H1 (cell line): ENCODE data around the gene BICRAL. TPM values are rescaled to one million over a fixed set of nuclear protein-coding genes. Genes with fewer than 3 reads are reported as not detected.

ENCODE experiments used
- CTCF ChIA-PET: fragments of 300-600 bp; sonication (Branson Sonifier 250); formaldehyde crosslinking; loops from one replicate; lab custom pipeline; 2021; ENCODE audit not compliant: partially characterized antibody; lab: Charles Lee
- POLR2A ChIA-PET: fragments of 300-600 bp; sonication (Branson Sonifier 250); formaldehyde crosslinking; loops from one replicate; lab custom pipeline; 2021; ENCODE audit warnings: inconsistent platforms; ENCODE audit not compliant: partially characterized antibody; lab: Charles Lee
- DNase-seq, 2 experiments: peaks; one replicate each; pipeline versions ENCODE4 v3.0.0 to v3.0.0-alpha.2; 2010 to 2022; ENCODE audit warnings: low spot score in 2 of 2, low read depth in 1 of 2, mixed read lengths in 1 of 2
- FAIRE-seq: peaks from 2 replicates; lab custom pipeline; 2011; peaks lifted over from hg19 to GRCh38; lab: Jason Lieb, UNC
- H2AFZ ChIP-seq: 2 replicates; pipeline ENCODE4 v1.8.1; 2012; ENCODE audit warnings: low read length, inconsistent platforms
- H2AK5ac ChIP-seq: 2 replicates; pipeline ENCODE4 v1.6.1; 2013; ENCODE audit warnings: low read depth, low read length
- H2BK120ac ChIP-seq: replicated peaks from 2 replicates; pipeline ENCODE3; 2013; ENCODE audit warnings: low read depth, low read length, inconsistent platforms
- H2BK12ac ChIP-seq: 2 replicates; pipeline ENCODE4 v1.6.1; 2013; ENCODE audit warnings: low read depth, low read length
- H2BK15ac ChIP-seq: 2 replicates; pipeline ENCODE4 v1.6.1; 2013; ENCODE audit warnings: low read length
- H2BK20ac ChIP-seq: 2 replicates; pipeline ENCODE4 v1.6.1; 2013; ENCODE audit warnings: low read length
- H2BK5ac ChIP-seq: 2 replicates; pipeline ENCODE4 v1.6.1; 2013; ENCODE audit warnings: low read depth, low read length
- H3K14ac ChIP-seq: 2 replicates; pipeline ENCODE4 v1.6.1; 2013; ENCODE audit warnings: inconsistent platforms; ENCODE audit not compliant: insufficient read length
- H3K18ac ChIP-seq: 2 replicates; pipeline ENCODE4 v1.6.1; 2013; ENCODE audit warnings: low read length; ENCODE audit errors: extremely low read depth
- H3K23ac ChIP-seq: 2 replicates; pipeline ENCODE4 v1.6.1; 2013; ENCODE audit warnings: inconsistent platforms; ENCODE audit not compliant: insufficient read length
- H3K23me2 ChIP-seq: 2 replicates; pipeline ENCODE4 v1.6.1; 2013; ENCODE audit warnings: low read depth, low read length
- H3K27ac ChIP-seq: 2 replicates; pipeline ENCODE4 v1.6.1; 2011; ENCODE audit warnings: low read depth, low read length, inconsistent platforms
- H3K27me3 ChIP-seq, 4 experiments: replicated peaks in 1 of 4; 1 replicate in 1 of 4; 2 replicates in 3 of 4; pipeline versions ENCODE4 v1.6.1 to v1.8.1; 2011 to 2013; ENCODE audit warnings: low read length in 3 of 4, mild to moderate bottlenecking in 3 of 4, inconsistent platforms in 2 of 4, mixed read lengths in 2 of 4, moderate library complexity in 1 of 4; ENCODE audit not compliant: control insufficient read depth in 3 of 4, insufficient read depth in 3 of 4; ENCODE audit errors: extremely low read depth in 1 of 4
- H3K36me3 ChIP-seq, 4 experiments: 2 replicates each; pipeline versions ENCODE4 v1.6.1 to v1.8.1; 2011 to 2013; ENCODE audit warnings: mild to moderate bottlenecking in 4 of 4, low read length in 3 of 4, moderate library complexity in 2 of 4, control low read depth in 1 of 4, inconsistent platforms in 1 of 4; ENCODE audit not compliant: insufficient read depth in 4 of 4, control insufficient read depth in 2 of 4
- H3K4ac ChIP-seq: replicated peaks from 2 replicates; pipeline ENCODE3; 2013; ENCODE audit warnings: low read length, low read depth, mixed read lengths, inconsistent platforms; ENCODE audit not compliant: insufficient read length
- H3K4me1 ChIP-seq, 4 experiments: replicated peaks in 1 of 4; 1 replicate in 1 of 4; 2 replicates in 3 of 4; pipeline versions ENCODE4 v1.6.1 to v1.8.1; 2011 to 2013; ENCODE audit warnings: low read length in 3 of 4, inconsistent platforms in 2 of 4, mixed read lengths in 1 of 4; ENCODE audit not compliant: insufficient read depth in 4 of 4, control insufficient read depth in 3 of 4
- H3K4me2 ChIP-seq, 2 experiments: 2 replicates each; pipeline versions ENCODE4 v1.6.1 to v1.8.1; 2011 to 2013; ENCODE audit warnings: low read depth in 2 of 2, low read length in 2 of 2, control low read depth in 1 of 2, inconsistent platforms in 1 of 2, mild to moderate bottlenecking in 1 of 2; ENCODE audit not compliant: insufficient read depth in 1 of 2
- H3K4me3 ChIP-seq, 4 experiments: fragments of 200-600, 300-600 bp in 1 of 4; sonication (generic), shearing (Covaris generic), sonication (Bioruptor Twin) in 1 of 4; 2 replicates each; pipeline versions ENCODE4 v1.5.1 to v1.8.1; 2011 to 2016; ENCODE audit warnings: low read length in 4 of 4, low read depth in 3 of 4, control low read depth in 2 of 4, inconsistent platforms in 2 of 4, mild to moderate bottlenecking in 2 of 4, mixed read lengths in 1 of 4, moderate library complexity in 1 of 4; ENCODE audit not compliant: insufficient read depth in 2 of 4; ENCODE audit errors: extremely low read depth in 1 of 4
- H3K56ac ChIP-seq: replicated peaks from 2 replicates; pipeline ENCODE3; 2013; ENCODE audit warnings: low read depth, mild to moderate bottlenecking, mixed read lengths, low read length, inconsistent platforms; ENCODE audit not compliant: insufficient read length
- H3K79me1 ChIP-seq: 2 replicates; pipeline ENCODE4 v1.6.1; 2013; ENCODE audit warnings: low read depth, low read length, control low read depth
- H3K79me2 ChIP-seq, 2 experiments: 2 replicates each; pipeline versions ENCODE4 v1.6.1 to v1.8.1; 2012 to 2013; ENCODE audit warnings: low read length in 2 of 2, mild to moderate bottlenecking in 2 of 2, inconsistent platforms in 1 of 2; ENCODE audit not compliant: insufficient read depth in 2 of 2, control insufficient read depth in 1 of 2
- H3K9ac ChIP-seq, 4 experiments: replicated peaks in 1 of 4; 1 replicate in 1 of 4; 2 replicates in 3 of 4; pipeline versions ENCODE4 v1.6.1 to v1.8.1; 2011 to 2013; ENCODE audit warnings: low read depth in 3 of 4, low read length in 3 of 4, control low read depth in 2 of 4, mild to moderate bottlenecking in 2 of 4, moderate library complexity in 2 of 4, inconsistent platforms in 1 of 4; ENCODE audit errors: extremely low read depth in 1 of 4
- H3K9me3 ChIP-seq, 2 experiments: 2 replicates each; pipeline versions ENCODE4 v1.6.1 to v1.8.1; 2012 to 2013; ENCODE audit warnings: mild to moderate bottlenecking in 2 of 2, moderate library complexity in 2 of 2, control low read depth in 1 of 2, inconsistent platforms in 1 of 2, low read depth in 1 of 2, low read length in 1 of 2, mixed read lengths in 1 of 2; ENCODE audit not compliant: insufficient read depth in 2 of 2
- H4K20me1 ChIP-seq, 2 experiments: replicated peaks in 1 of 2; 2 replicates each; pipeline versions ENCODE3 to v1.8.1; 2011 to 2013; ENCODE audit warnings: inconsistent platforms in 2 of 2, low read length in 2 of 2, mild to moderate bottlenecking in 1 of 2; ENCODE audit not compliant: insufficient read depth in 2 of 2, control insufficient read depth in 1 of 2
- H4K5ac ChIP-seq: 2 replicates; pipeline ENCODE4 v1.6.1; 2013; ENCODE audit warnings: low read length, low read depth, mixed read lengths, inconsistent platforms; ENCODE audit not compliant: insufficient read length
- H4K8ac ChIP-seq: 2 replicates; pipeline ENCODE4 v1.8.0; 2013; ENCODE audit warnings: mild to moderate bottlenecking, moderate library complexity, low read length, inconsistent platforms; ENCODE audit not compliant: insufficient read depth; ENCODE audit errors: extremely low read depth
- H4K91ac ChIP-seq: replicated peaks from 2 replicates; pipeline ENCODE3; 2013; ENCODE audit warnings: low read length, mixed read lengths, inconsistent platforms; ENCODE audit not compliant: insufficient read length
- BACH1 ChIP-seq: IDR thresholded peaks from 2 replicates; pipeline ENCODE4 v1.6.1; 2012; ENCODE audit warnings: low read length, improper control_type of control experiment
- BRCA1 ChIP-seq: IDR thresholded peaks from 2 replicates; pipeline ENCODE4 v1.6.1; 2012; ENCODE audit warnings: low read depth, low read length, improper control_type of control experiment
- CBX5 ChIP-seq: fragments of 300-800, 300-1000 bp; sonication (generic); IDR thresholded peaks from 2 replicates; pipeline ENCODE4 v1.7.1; 2016; ENCODE audit warnings: antibody characterized with exemption, low read length, low read depth
- FOSL1 ChIP-seq: IDR thresholded peaks from 2 replicates; pipeline ENCODE4 v1.6.1; 2011; ENCODE audit warnings: mild to moderate bottlenecking, low read depth, low read length, moderate library complexity; ENCODE audit not compliant: insufficient read depth
- GTF2F1 ChIP-seq: IDR thresholded peaks from 2 replicates; pipeline ENCODE4 v1.6.1; 2012; ENCODE audit warnings: low read depth, low read length, improper control_type of control experiment, borderline replicate concordance
- HDAC6 ChIP-seq: IDR thresholded peaks from one replicate; pipeline ENCODE4 v1.7.1; 2012; ENCODE audit warnings: low read depth, mild to moderate bottlenecking, inconsistent platforms, low read length, moderate library complexity
- JUN ChIP-seq: IDR thresholded peaks from 2 replicates; pipeline ENCODE4 v1.6.1; 2011; ENCODE audit warnings: low read depth, mild to moderate bottlenecking, improper control_type of control experiment, low read length
- NANOG ChIP-seq: IDR thresholded peaks from 2 replicates; pipeline ENCODE4 v1.6.1; 2011; ENCODE audit warnings: low read length, low read depth, mild to moderate bottlenecking, inconsistent platforms; ENCODE audit not compliant: insufficient read depth, poor library complexity, severe bottlenecking
- POLR2A ChIP-seq, 2 experiments: IDR thresholded peaks; 1 replicate in 1 of 2; 2 replicates in 1 of 2; pipeline ENCODE4 v1.6.1; 2011; ENCODE audit warnings: low read depth in 2 of 2, low read length in 2 of 2, mild to moderate bottlenecking in 2 of 2; ENCODE audit errors: control extremely low read depth in 1 of 2
- POLR2AphosphoS5 ChIP-seq: IDR thresholded peaks from 2 replicates; pipeline ENCODE4 v1.6.1; 2011; ENCODE audit warnings: low read depth, low read length
- SP4 ChIP-seq: IDR thresholded peaks from 2 replicates; pipeline ENCODE4 v1.6.1; 2012; ENCODE audit warnings: low read length, inconsistent platforms
- SRF ChIP-seq: IDR thresholded peaks from 2 replicates; pipeline ENCODE4 v1.6.1; 2011; ENCODE audit warnings: mild to moderate bottlenecking, low read depth, low read length, moderate library complexity
- TAF1 ChIP-seq: IDR thresholded peaks from 2 replicates; pipeline ENCODE4 v1.6.1; 2011; ENCODE audit warnings: mild to moderate bottlenecking, low read depth, low read length
- TCF12 ChIP-seq: IDR thresholded peaks from 2 replicates; pipeline ENCODE4 v1.6.1; 2011; ENCODE audit warnings: low read depth, mild to moderate bottlenecking, low read length
- ZNF274 ChIP-seq: IDR thresholded peaks from 2 replicates; pipeline ENCODE4 v1.7.0; 2012; ENCODE audit warnings: low read length, borderline replicate concordance; ENCODE audit errors: extremely low read depth
- WGBS, 2 experiments: shearing (Covaris generic) in 1 of 2; methylation state at CpG; one replicate each; pipeline versions ENCODE4 v1.1.6 to v1.1.7; 2013 to 2015; ENCODE audit warnings: low lambda C conversion rate in 2 of 2, mixed read lengths in 2 of 2, inconsistent platforms in 1 of 2, low coverage in 1 of 2, missing lambda C conversion rate in 1 of 2; ENCODE audit not compliant: insufficient replicate concordance in 2 of 2, insufficient coverage in 1 of 2, insufficient read length in 1 of 2; ENCODE audit errors: extremely low coverage in 1 of 2, missing lambda C conversion rate in 1 of 2; 5-methylcytosine and 5-hydroxymethylcytosine counted together
- polyA plus RNA-seq, 7 experiments: library from polyadenylated mRNA; depleted of rRNA in 3 of 7; stranded (reverse) in 5 of 7; unstranded in 2 of 7; fragments of >200 nt in 5 of 7; fragments of 200-250 nt in 2 of 7; gene quantifications; 1 replicate in 5 of 7; 2 replicates in 1 of 7; 4 replicates in 1 of 7; pipeline versions ENCODE4 v1.2.1 to v1.2.3, GENCODE V29; 2011 to 2013; ENCODE audit warnings: missing spikeins in 2 of 7, mixed read lengths in 2 of 7
- total RNA-seq: library from RNA; stranded (reverse); fragmentation: NEBNext Ultra II Directional; extraction: Animal tissue kit (Norgen Biotek cat#: 25700); gene quantifications from 2 replicates; pipeline ENCODE4 v1.2.1, GENCODE V29; 2021

The BICRAL gene
- total and polyA plus RNA-seq, 2 of the 8 experiments (the other 6 are each of a cell fraction or from before 2014, with no cell fraction given): 9.4 to 12.2 TPM

DNA sequence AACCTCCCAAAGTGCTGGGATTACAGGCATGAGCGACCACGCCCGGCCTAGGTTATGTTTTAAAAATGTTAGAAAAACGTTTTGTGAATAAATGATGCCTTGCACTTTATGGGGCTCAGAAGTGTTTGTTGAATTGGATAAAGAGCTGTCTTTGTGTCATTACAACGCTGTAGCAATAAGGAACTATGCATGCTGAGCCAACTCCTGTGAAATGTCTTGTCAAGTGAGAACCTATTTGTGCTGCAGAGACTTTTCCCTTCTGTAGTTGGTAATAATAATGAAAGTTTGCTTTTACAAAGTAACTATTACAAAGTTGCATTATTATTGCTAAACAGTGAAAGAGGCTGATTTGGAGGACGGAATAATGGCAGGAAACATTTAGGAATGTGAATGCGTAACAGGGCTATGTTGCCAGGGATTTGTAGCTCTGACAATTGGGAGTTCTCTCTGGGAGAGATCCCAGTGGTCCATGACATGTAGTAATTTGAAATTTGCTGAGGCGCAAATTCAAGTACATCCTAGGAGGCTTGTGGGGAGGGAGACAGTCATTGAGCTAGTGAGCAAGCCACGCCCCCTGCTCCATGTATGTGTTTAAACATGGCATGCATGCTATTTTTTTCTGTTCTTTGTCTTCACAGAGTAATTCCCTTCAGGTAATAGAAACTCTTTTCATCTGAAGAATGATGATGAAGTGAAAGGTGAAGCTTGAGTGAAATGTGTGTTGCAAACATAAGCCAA is 16.8 kb upstream of the BICRAL start:
- FAIRE-seq (no peak), DNase-seq (no peak)
- Histone ChIP-seq H3K4me2 (no peak overlapping the region), H2BK20ac (no peak overlapping the region), H2BK15ac (no peak overlapping the region), H2BK5ac (no peak overlapping the region), H2BK120ac (no peak overlapping the region), H3K27ac (no peak overlapping the region), H3K18ac (no peak overlapping the region), H3K23ac (no peak overlapping the region), H3K4ac (no peak overlapping the region), H3K4me3 (no peak overlapping the region), H3K23me2 (no peaks in the 10 kb centered on the region), H3K79me2 (no peaks in the 10 kb centered on the region), H3K9me3 (no peaks in the 10 kb centered on the region), H3K79me1 (peaks cover 2% of the 10 kb centered on the region), H2BK12ac (no peak overlapping the region), H3K4me1 (peaks cover 0 to 6% (median 3%) of the 10 kb centered on the region in 4 experiments; a peak in 1 of 7 replicates), H4K20me1 (no peaks in the 10 kb centered on the region), H2AK5ac (no peak overlapping the region), H4K8ac (no peak overlapping the region), H3K27me3 (no peaks in the 10 kb centered on the region; a peak in 1 of 7 replicates), H4K5ac (no peak overlapping the region), H3K9ac (no peak overlapping the region), H2AFZ (no peak overlapping the region), H4K91ac (no peak overlapping the region), H3K56ac (no peak overlapping the region), H3K14ac (no peak overlapping the region), H3K36me3 (no peaks in the 10 kb centered on the region; a peak in 2 of 8 replicates)
- WGBS, 2 experiments: 89% methylated on average over 9 of the region's 9 CpGs; no CpG with 5 or more reads in 1 of the 2 experiments
- CTCF ChIA-PET: interaction anchor here (0.6 kb wide), 2 partner anchors 89 to 1393 kb away, joined by 3 read pairs; no protein-coding TSS in a partner anchor
- POLR2A ChIA-PET: interaction anchor here (0.9 to 16.3 kb wide), 3 partner anchors 10 to 20 kb away, joined by 3 to 268 read pairs (median 61); partner anchors contain the start of genes BICRAL and TBCC
- TF ChIP-seq SRF: no peak
- no peak for TF ChIP-seq FOSL1
- TF ChIP-seq HDAC6: no peak
- TF ChIP-seq BRCA1: no peak
- no peak for TF ChIP-seq JUN
- TF ChIP-seq BACH1: no peak
- no peak for TF ChIP-seq NANOG
- no peak for TF ChIP-seq TCF12
- TF ChIP-seq TAF1: no peak
- TF ChIP-seq ZNF274: no peak
- no peak for TF ChIP-seq GTF2F1
- no peak for TF ChIP-seq POLR2A (IDR thresholded peaks at IDR 0.05; ENCODE audit: control extremely low read depth in 1 of 2, low read depth in 2 of 2, low read length in 2 of 2)
- no peak for TF ChIP-seq CBX5
- TF ChIP-seq SP4: no peak
- no peak for TF ChIP-seq POLR2AphosphoS5
